Myocyte (in vitro differentiated cells): ENCODE results near the gene ADAMTS17. TPM values are rescaled to one million over a fixed set of nuclear protein-coding genes. Genes with fewer than 3 reads are reported as not detected.
A peak's percentile ranks its signal among the peaks of the same experiment; 100 is the strongest.

Source experiments
- DNase-seq: peaks from one replicate; pipeline ENCODE4 v3.0.0-alpha.2; 2012; ENCODE audit warnings: low read depth
- total RNA-seq: library from RNA; depleted of rRNA; stranded (reverse); fragments of >200 nt; gene quantifications from 2 replicates; pipeline ENCODE4 v1.2.3, GENCODE V29; 2014

The ADAMTS17 gene
- total RNA-seq, 1 donor from 2014 or later, result 0.43 TPM

GRCh38 chr15:100054539-100054938, 287.2 kb downstream of the ADAMTS17 start:
- DNase-seq, result no peak

GRCh38 chr15:100053474-100054121, 288.2 kb downstream of the ADAMTS17 start:
- DNase-seq, result no peak

- no peak for DNase-seq
Measured at GRCh38 chr15:100052716-100053473, 288.9 kb downstream of the ADAMTS17 start.

GRCh38 chr15:100050877-100051786, 290.6 kb downstream of the ADAMTS17 start:
- DNase-seq, result no peak

GRCh38 chr15:100049936-100050876, 291.6 kb downstream of the ADAMTS17 start:
- DNase-seq, result no peak

GRCh38 chr15:100049483-100049882, 292.3 kb downstream of the ADAMTS17 start:
- no peak for DNase-seq

- DNase-seq, result peak; percentile 17
Measured at GRCh38 chr15:100048736-100049135, 293.0 kb downstream of the ADAMTS17 start.

GRCh38 chr15:100043692-100044091, 298.1 kb downstream of the ADAMTS17 start:
- no peak for DNase-seq

- DNase-seq, result peak; percentile 69
Measured at GRCh38 chr15:100043068-100043641, 298.6 kb downstream of the ADAMTS17 start.

GRCh38 chr15:100042558-100042957, 299.2 kb downstream of the ADAMTS17 start:
- peak; percentile 70 for DNase-seq

GRCh38 chr15:100041127-100041828, 300.5 kb downstream of the ADAMTS17 start:
- DNase-seq, result no peak

- no peak for DNase-seq
Measured at GRCh38 chr15:100039994-100040393, 301.8 kb downstream of the ADAMTS17 start.

GRCh38 chr15:100038736-100039135, 303.0 kb downstream of the ADAMTS17 start:
- no peak for DNase-seq

GRCh38 chr15:100037901-100038300, 303.9 kb downstream of the ADAMTS17 start:
- no peak for DNase-seq

GRCh38 chr15:100036015-100036414, 305.8 kb downstream of the ADAMTS17 start:
- DNase-seq, result no peak

- DNase-seq, result peak; percentile 18
Measured at GRCh38 chr15:100034191-100034590, 307.6 kb downstream of the ADAMTS17 start.

GRCh38 chr15:100033140-100033857, 308.5 kb downstream of the ADAMTS17 start:
- DNase-seq, result peak; percentile 93

- peak; percentile 3 for DNase-seq
Measured at GRCh38 chr15:100032358-100033085, 309.3 kb downstream of the ADAMTS17 start.
